WTC11 (cell line): Measurements from ENCODE around the gene PRM3. TPM values are rescaled to one million over a fixed set of nuclear protein-coding genes. Genes with fewer than 3 reads are reported as not detected.

Experiments used
- ATAC-seq: fragments of 200-7000 bp; cut with Tn5 transposase; 2 replicates; pipeline ENCODE4 v1.10.0; 2021; ENCODE audit warnings: mild to moderate bottlenecking, moderate library complexity
- CTCF ChIA-PET: fragments of 300-600 bp; sonication (Branson Sonifier 250); formaldehyde crosslinking; loops from one replicate; lab custom pipeline; 2021; ENCODE audit warnings: antibody characterized with exemption; lab: Charles Lee
- POLR2A ChIA-PET: fragments of 350-600 bp; sonication (Branson Sonifier 250); formaldehyde crosslinking; loops from one replicate; lab custom pipeline; 2021; ENCODE audit warnings: antibody characterized with exemption; lab: Charles Lee
- DNase-seq: peaks from one replicate; pipeline ENCODE4 v3.0.0; 2021; ENCODE audit warnings: low spot score
- H3K27ac Mint-ChIP-seq: 2 replicates; pipeline ENCODE4 v1.8.0; 2021; ENCODE audit warnings: mixed read lengths
- H3K27me3 Mint-ChIP-seq: 2 replicates; pipeline ENCODE4 v1.8.0; 2021; ENCODE audit warnings: low read depth, mild to moderate bottlenecking, moderate library complexity, mixed read lengths
- H3K36me3 Mint-ChIP-seq: 2 replicates; pipeline ENCODE4 v1.8.0; 2021; ENCODE audit warnings: mixed read lengths
- H3K4me1 Mint-ChIP-seq: 2 replicates; pipeline ENCODE4 v1.8.0; 2022; ENCODE audit warnings: mixed read lengths
- H3K4me3 Mint-ChIP-seq: 2 replicates; pipeline ENCODE4 v1.8.0; 2021; ENCODE audit warnings: mild to moderate bottlenecking, moderate library complexity, mixed read lengths
- H3K9me3 Mint-ChIP-seq: 2 replicates; pipeline ENCODE4 v1.8.0; 2021; ENCODE audit warnings: mixed read lengths
- ETV6 ChIP-seq: sonication (generic); formaldehyde crosslinking; IDR thresholded peaks from 2 replicates; pipeline ENCODE4 v1.8.1; 2022; ENCODE audit warnings: mild to moderate bottlenecking, missing genetic modification reagents
- FOXK1 ChIP-seq: sonication (generic); formaldehyde crosslinking; IDR thresholded peaks from 2 replicates; pipeline ENCODE4 v1.8.0; 2022; ENCODE audit warnings: mild to moderate bottlenecking, moderate library complexity, missing genetic modification reagents
- GABPB1 ChIP-seq: sonication (generic); formaldehyde crosslinking; IDR thresholded peaks from 2 replicates; pipeline ENCODE4 v1.8.1; 2023; ENCODE audit warnings: mild to moderate bottlenecking, missing genetic modification reagents
- MXD4 ChIP-seq: fragments of 250-450 bp; sonication (Bioruptor Pico); IDR thresholded peaks from 2 replicates; pipeline ENCODE4 v1.8.0; 2021; ENCODE audit warnings: mild to moderate bottlenecking, moderate library complexity, borderline replicate concordance
- NFATC4 ChIP-seq: fragments of 250-450 bp; sonication (Bioruptor Pico); IDR thresholded peaks from 2 replicates; pipeline ENCODE4 v1.9.0; 2021; ENCODE audit warnings: mild to moderate bottlenecking
- NR1H2 ChIP-seq: sonication (generic); formaldehyde crosslinking; IDR thresholded peaks from 2 replicates; pipeline ENCODE4 v1.9.0; 2021; ENCODE audit warnings: mild to moderate bottlenecking, moderate library complexity, missing genetic modification reagents
- NR3C1 ChIP-seq: sonication (generic); formaldehyde crosslinking; conservative IDR thresholded peaks from 2 replicates; pipeline ENCODE4 v1.8.1; 2023; ENCODE audit warnings: low read depth, mild to moderate bottlenecking, missing genetic modification reagents
- PRRX2 ChIP-seq: fragments of 250-450 bp; sonication (Bioruptor Pico); IDR thresholded peaks from 2 replicates; pipeline ENCODE4 v1.8.0; 2021; ENCODE audit warnings: mild to moderate bottlenecking
- RORB ChIP-seq: fragments of 250-450 bp; sonication (Bioruptor Pico); IDR thresholded peaks from 2 replicates; pipeline ENCODE4 v1.9.0; 2021; ENCODE audit warnings: mild to moderate bottlenecking
- SMAD3 ChIP-seq: sonication (generic); formaldehyde crosslinking; IDR thresholded peaks from 2 replicates; pipeline ENCODE4 v1.8.0; 2022; ENCODE audit warnings: missing genetic modification reagents, mild to moderate bottlenecking, borderline replicate concordance
- SMAD4 ChIP-seq: sonication (generic); formaldehyde crosslinking; IDR thresholded peaks from 2 replicates; pipeline ENCODE4 v1.8.0; 2022; ENCODE audit warnings: mild to moderate bottlenecking, missing genetic modification reagents
- TEAD1 ChIP-seq: sonication (generic); formaldehyde crosslinking; IDR thresholded peaks from 2 replicates; pipeline ENCODE4 v1.8.0; 2022; ENCODE audit warnings: mild to moderate bottlenecking, missing genetic modification reagents
- ZBTB21 ChIP-seq: sonication (generic); formaldehyde crosslinking; IDR thresholded peaks from 2 replicates; pipeline ENCODE4 v1.8.1; 2023; ENCODE audit warnings: mild to moderate bottlenecking, missing genetic modification reagents, borderline replicate concordance
- ZMAT4 ChIP-seq: fragments of 250-450 bp; sonication (Bioruptor Pico); IDR thresholded peaks from 2 replicates; pipeline ENCODE4 v1.9.0; 2021; ENCODE audit warnings: mild to moderate bottlenecking
- ZNF121 ChIP-seq: sonication (generic); formaldehyde crosslinking; IDR thresholded peaks from 2 replicates; pipeline ENCODE4 v1.8.0; 2023; ENCODE audit warnings: missing genetic modification reagents
- ZNF219 ChIP-seq: sonication (generic); formaldehyde crosslinking; IDR thresholded peaks from 2 replicates; pipeline ENCODE4 v1.8.0; 2023; ENCODE audit warnings: missing genetic modification reagents, mild to moderate bottlenecking, borderline replicate concordance
- ZNF671 ChIP-seq: fragments of 250-450 bp; sonication (Bioruptor Pico); IDR thresholded peaks from 2 replicates; pipeline ENCODE4 v1.8.0; 2021; ENCODE audit warnings: mild to moderate bottlenecking
- total RNA-seq: library from RNA; stranded (reverse); gene quantifications from 3 replicates; pipeline ENCODE4 v1.2.3, GENCODE V29; 2021
- TF ChIP-seq, protein P1 (sequence below): fragments of 200-600 bp; IDR thresholded peaks from 2 replicates; pipeline ENCODE4 v1.8.0; 2022; ENCODE audit warnings: antibody characterized with exemption
- TF ChIP-seq, protein P2 (sequence below): sonication (generic); formaldehyde crosslinking; IDR thresholded peaks from 2 replicates; pipeline ENCODE4 v1.8.1; 2023; ENCODE audit warnings: mild to moderate bottlenecking, missing genetic modification reagents, moderate library complexity
- TF ChIP-seq, protein P3 (sequence below): sonication (generic); formaldehyde crosslinking; IDR thresholded peaks from 2 replicates; pipeline ENCODE4 v1.8.0; 2022; ENCODE audit warnings: mild to moderate bottlenecking, missing genetic modification reagents
- TF ChIP-seq, protein P4 (sequence below): sonication (generic); formaldehyde crosslinking; IDR thresholded peaks from 2 replicates; pipeline ENCODE4 v1.8.1; 2023; ENCODE audit warnings: mild to moderate bottlenecking, moderate library complexity, missing genetic modification reagents
- TF ChIP-seq, protein P5 (sequence below): sonication (generic); formaldehyde crosslinking; IDR thresholded peaks from 2 replicates; pipeline ENCODE4 v1.8.0; 2022; ENCODE audit warnings: mild to moderate bottlenecking, missing genetic modification reagents
- TF ChIP-seq, protein P6 (sequence below): fragments of 250-450 bp; sonication (Bioruptor Pico); IDR thresholded peaks from 2 replicates; pipeline ENCODE4 v2.1.2; 2022; ENCODE audit warnings: mild to moderate bottlenecking, moderate library complexity
- TF ChIP-seq, protein P7 (sequence below): sonication (generic); formaldehyde crosslinking; IDR thresholded peaks from 2 replicates; pipeline ENCODE4 v1.8.0; 2022; ENCODE audit warnings: mild to moderate bottlenecking, missing genetic modification reagents

Gene PRM3
- total RNA-seq, 1 experiment from 2014 or later = not detected

DNA sequence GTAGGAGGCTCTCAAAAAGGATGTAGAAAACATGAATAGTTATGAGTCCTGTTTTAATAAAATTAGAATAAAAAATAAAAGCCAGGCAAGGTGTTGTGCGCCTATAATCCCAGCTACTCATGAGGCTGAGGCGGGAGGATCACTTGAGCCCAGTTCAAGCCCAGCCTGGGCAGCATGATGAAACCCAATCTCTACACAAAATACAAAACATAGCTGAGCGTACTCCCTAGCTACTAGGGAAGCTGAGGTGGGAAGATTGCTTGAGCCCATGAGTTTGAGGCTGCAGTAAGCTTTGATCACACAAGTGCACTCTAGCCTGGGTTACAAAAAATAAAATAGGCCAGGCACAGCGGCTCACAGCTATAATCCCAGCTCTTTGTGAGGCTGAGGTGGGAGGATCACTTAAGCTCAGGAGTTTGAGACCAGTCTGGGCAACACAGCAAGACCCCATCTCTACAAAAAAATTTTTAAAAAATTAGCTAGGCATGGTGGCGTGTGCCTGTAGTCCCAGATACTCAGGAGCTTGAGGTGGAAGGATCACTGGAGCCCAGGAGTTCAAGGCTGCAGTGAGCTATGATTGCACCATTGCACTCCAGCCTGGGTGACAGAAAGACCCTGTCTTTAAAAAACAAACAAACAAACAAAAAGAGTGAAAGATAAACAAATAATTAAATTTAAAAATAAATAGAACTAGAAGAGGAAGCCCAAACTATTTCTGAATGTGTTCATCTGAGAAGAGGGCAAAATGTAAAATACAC lies 24.9 kb upstream of the PRM3 start:
- POLR2A ChIA-PET = interaction anchor here (0.7 to 1.4 kb wide), 4 partner anchors 14 to 42 kb away, joined by 3 to 6 read pairs (median 3); partner anchors contain the start of gene SOCS1
- no peaks in the 10 kb centered on the region for H3K36me3 Mint-ChIP-seq
- no peak overlapping the region for H3K4me3 Mint-ChIP-seq
- H3K27ac Mint-ChIP-seq = no peak overlapping the region
- H3K9me3 Mint-ChIP-seq = no peaks in the 10 kb centered on the region
- ATAC-seq (no peak), DNase-seq (no peak)
- CTCF ChIA-PET = interaction anchor here (0.7 to 3.4 kb wide), 8 partner anchors 10 to 73 kb away, joined by 3 to 29 read pairs (median 4); partner anchors contain the start of gene SOCS1
- peaks cover 32% of the 10 kb centered on the region for H3K4me1 Mint-ChIP-seq
- peak; percentile 93 for TF ChIP-seq ZNF121 (CRISPR knock-in tag)
- TF ChIP-seq NFATC4 (CRISPR knock-in tag) = no peak
- H3K27me3 Mint-ChIP-seq = no peaks in the 10 kb centered on the region

DNA sequence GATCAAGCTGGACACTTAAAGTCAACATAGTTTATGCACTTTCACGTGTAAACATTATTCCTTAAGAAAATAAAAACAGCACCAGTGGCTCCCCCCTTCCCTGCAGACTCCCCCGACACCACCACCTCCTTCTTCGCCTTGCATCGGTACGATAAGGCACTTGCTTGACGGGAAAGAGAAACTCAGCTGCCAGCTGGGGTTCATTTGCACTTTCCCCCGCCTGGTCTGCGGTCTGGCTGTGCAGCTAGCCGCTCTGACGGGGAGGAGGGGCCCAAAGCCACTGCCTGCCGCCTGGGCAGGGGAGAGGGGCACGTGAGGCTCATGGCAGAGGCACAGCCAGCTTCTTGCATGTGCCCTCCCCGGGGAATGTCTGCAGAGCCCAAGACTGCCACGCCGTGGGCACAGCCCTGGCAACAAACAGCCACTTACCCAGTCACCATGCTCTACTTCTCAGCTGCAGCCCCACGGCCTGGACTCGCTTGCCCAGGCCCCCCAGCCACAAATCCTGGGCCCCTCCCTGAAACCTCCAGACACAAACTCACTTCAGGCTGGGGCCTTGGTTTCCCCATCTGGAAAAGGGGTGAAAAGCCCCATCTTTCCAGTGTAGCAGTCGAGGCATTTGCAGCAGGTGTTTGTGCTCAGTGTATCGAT lies 24.2 kb upstream of the PRM3 start:
- Mint-ChIP-seq H3K36me3 (no peaks in the 10 kb centered on the region), H3K4me3 (no peak overlapping the region), H3K9me3 (no peaks in the 10 kb centered on the region), H3K27ac (no peak overlapping the region), H3K27me3 (no peaks in the 10 kb centered on the region; the same call in 1 of the 2 replicates), H3K4me1 (peaks cover 33% of the 10 kb centered on the region)
- ATAC-seq (peak; percentile 87), DNase-seq (peak; percentile 69)
- POLR2A ChIA-PET = interaction anchor here (0.9 to 1.4 kb wide), 3 partner anchors 15 to 42 kb away, joined by 3 to 6 read pairs (median 3); partner anchors contain the start of gene SOCS1
- CTCF ChIA-PET = interaction anchor here (0.7 to 3.4 kb wide), 12 partner anchors 10 to 314 kb away, joined by 3 to 29 read pairs (median 3); partner anchors contain the start of gene SOCS1
- TF ChIP-seq, protein P1, sequence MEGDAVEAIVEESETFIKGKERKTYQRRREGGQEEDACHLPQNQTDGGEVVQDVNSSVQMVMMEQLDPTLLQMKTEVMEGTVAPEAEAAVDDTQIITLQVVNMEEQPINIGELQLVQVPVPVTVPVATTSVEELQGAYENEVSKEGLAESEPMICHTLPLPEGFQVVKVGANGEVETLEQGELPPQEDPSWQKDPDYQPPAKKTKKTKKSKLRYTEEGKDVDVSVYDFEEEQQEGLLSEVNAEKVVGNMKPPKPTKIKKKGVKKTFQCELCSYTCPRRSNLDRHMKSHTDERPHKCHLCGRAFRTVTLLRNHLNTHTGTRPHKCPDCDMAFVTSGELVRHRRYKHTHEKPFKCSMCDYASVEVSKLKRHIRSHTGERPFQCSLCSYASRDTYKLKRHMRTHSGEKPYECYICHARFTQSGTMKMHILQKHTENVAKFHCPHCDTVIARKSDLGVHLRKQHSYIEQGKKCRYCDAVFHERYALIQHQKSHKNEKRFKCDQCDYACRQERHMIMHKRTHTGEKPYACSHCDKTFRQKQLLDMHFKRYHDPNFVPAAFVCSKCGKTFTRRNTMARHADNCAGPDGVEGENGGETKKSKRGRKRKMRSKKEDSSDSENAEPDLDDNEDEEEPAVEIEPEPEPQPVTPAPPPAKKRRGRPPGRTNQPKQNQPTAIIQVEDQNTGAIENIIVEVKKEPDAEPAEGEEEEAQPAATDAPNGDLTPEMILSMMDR = no peak
- TF ChIP-seq NR3C1 (CRISPR knock-in tag) = no peak
- TF ChIP-seq TEAD1 (CRISPR knock-in tag) = peak; percentile 47; the same call in 1 of the 2 replicates
- TF ChIP-seq, protein P2, sequence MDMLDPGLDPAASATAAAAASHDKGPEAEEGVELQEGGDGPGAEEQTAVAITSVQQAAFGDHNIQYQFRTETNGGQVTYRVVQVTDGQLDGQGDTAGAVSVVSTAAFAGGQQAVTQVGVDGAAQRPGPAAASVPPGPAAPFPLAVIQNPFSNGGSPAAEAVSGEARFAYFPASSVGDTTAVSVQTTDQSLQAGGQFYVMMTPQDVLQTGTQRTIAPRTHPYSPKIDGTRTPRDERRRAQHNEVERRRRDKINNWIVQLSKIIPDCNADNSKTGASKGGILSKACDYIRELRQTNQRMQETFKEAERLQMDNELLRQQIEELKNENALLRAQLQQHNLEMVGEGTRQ = peak; percentile 85
- no peak for TF ChIP-seq ZNF671 (CRISPR knock-in tag)
- TF ChIP-seq ZMAT4 = no peak
- TF ChIP-seq, protein P3, sequence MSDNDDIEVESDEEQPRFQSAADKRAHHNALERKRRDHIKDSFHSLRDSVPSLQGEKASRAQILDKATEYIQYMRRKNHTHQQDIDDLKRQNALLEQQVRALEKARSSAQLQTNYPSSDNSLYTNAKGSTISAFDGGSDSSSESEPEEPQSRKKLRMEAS (CRISPR knock-in tag) = peak; percentile 78
- 0 out of 2 replicates have a peak, but pooled peaks have one; percentile 53 for TF ChIP-seq GABPB1
- TF ChIP-seq MXD4 (CRISPR knock-in tag) = no peak
- peak; percentile 62; the same call in 1 of the 2 replicates for TF ChIP-seq ZBTB21
- no peak for TF ChIP-seq RORB (CRISPR knock-in tag)
- TF ChIP-seq, protein P4, sequence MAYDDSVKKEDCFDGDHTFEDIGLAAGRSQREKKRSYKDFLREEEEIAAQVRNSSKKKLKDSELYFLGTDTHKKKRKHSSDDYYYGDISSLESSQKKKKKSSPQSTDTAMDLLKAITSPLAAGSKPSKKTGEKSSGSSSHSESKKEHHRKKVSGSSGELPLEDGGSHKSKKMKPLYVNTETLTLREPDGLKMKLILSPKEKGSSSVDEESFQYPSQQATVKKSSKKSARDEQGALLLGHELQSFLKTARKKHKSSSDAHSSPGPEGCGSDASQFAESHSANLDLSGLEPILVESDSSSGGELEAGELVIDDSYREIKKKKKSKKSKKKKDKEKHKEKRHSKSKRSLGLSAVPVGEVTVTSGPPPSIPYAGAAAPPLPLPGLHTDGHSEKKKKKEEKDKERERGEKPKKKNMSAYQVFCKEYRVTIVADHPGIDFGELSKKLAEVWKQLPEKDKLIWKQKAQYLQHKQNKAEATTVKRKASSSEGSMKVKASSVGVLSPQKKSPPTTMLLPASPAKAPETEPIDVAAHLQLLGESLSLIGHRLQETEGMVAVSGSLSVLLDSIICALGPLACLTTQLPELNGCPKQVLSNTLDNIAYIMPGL (CRISPR knock-in tag) = no peak
- no peak for TF ChIP-seq SMAD3 (CRISPR knock-in tag)
- TF ChIP-seq, protein P5, sequence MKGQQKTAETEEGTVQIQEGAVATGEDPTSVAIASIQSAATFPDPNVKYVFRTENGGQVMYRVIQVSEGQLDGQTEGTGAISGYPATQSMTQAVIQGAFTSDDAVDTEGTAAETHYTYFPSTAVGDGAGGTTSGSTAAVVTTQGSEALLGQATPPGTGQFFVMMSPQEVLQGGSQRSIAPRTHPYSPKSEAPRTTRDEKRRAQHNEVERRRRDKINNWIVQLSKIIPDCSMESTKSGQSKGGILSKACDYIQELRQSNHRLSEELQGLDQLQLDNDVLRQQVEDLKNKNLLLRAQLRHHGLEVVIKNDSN (CRISPR knock-in tag) = peak; percentile 82
- no peak for TF ChIP-seq SMAD4 (CRISPR knock-in tag)
- TF ChIP-seq ZNF219 (CRISPR knock-in tag) = no peak
- TF ChIP-seq, protein P6, sequence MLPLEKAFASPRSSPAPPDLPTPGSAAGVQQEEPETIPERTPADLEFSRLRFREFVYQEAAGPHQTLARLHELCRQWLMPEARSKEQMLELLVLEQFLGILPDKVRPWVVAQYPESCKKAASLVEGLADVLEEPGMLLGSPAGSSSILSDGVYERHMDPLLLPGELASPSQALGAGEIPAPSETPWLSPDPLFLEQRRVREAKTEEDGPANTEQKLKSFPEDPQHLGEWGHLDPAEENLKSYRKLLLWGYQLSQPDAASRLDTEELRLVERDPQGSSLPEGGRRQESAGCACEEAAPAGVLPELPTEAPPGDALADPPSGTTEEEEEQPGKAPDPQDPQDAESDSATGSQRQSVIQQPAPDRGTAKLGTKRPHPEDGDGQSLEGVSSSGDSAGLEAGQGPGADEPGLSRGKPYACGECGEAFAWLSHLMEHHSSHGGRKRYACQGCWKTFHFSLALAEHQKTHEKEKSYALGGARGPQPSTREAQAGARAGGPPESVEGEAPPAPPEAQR = no peak
- peak; percentile 38; the same call in 1 of the 2 replicates for TF ChIP-seq FOXK1 (CRISPR knock-in tag)
- TF ChIP-seq, protein P7, sequence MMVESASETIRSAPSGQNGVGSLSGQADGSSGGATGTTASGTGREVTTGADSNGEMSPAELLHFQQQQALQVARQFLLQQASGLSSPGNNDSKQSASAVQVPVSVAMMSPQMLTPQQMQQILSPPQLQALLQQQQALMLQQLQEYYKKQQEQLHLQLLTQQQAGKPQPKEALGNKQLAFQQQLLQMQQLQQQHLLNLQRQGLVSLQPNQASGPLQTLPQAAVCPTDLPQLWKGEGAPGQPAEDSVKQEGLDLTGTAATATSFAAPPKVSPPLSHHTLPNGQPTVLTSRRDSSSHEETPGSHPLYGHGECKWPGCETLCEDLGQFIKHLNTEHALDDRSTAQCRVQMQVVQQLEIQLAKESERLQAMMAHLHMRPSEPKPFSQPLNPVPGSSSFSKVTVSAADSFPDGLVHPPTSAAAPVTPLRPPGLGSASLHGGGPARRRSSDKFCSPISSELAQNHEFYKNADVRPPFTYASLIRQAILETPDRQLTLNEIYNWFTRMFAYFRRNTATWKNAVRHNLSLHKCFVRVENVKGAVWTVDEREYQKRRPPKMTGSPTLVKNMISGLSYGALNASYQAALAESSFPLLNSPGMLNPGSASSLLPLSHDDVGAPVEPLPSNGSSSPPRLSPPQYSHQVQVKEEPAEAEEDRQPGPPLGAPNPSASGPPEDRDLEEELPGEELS (CRISPR knock-in tag) = peak; percentile 73; the same call in 1 of the 2 replicates
- 0 out of 2 replicates have a peak, but pooled peaks have one; percentile 74 for TF ChIP-seq ETV6 (CRISPR knock-in tag)
- TF ChIP-seq NR1H2 (CRISPR knock-in tag) = no peak
- no peak for TF ChIP-seq PRRX2 (CRISPR knock-in tag)
